GM23338 (cell line): ENCODE measurements around the gene DNAH9. TPM values are rescaled to one million over a fixed set of nuclear protein-coding genes. Genes with fewer than 3 reads are reported as not detected.

ENCODE experiments used
- ATAC-seq: fragments of 200-7000 bp; cut with Tn5 transposase; 3 replicates; pipeline ENCODE4 v1.9.1; 2020
- DNase-seq: peaks from one replicate; pipeline ENCODE4 v3.0.0-alpha.2; 2015; ENCODE audit warnings: low spot score
- H2AFZ ChIP-seq: fragments of 200-600 bp; sonication (generic); 2 replicates; pipeline ENCODE4 v1.8.0; 2016; ENCODE audit warnings: antibody characterized with exemption, mild to moderate bottlenecking, moderate library complexity
- H3F3A ChIP-seq: fragments of 200-600 bp; sonication (generic); replicated peaks from 2 replicates; pipeline ENCODE4 v1.8.0; 2017; ENCODE audit warnings: antibody characterized with exemption, mixed run types, low read depth
- H3K27ac ChIP-seq: fragments of 200-600 bp; sonication (generic); 2 replicates; pipeline ENCODE4 v1.6.1; 2016; ENCODE audit warnings: low read depth
- H3K27me3 ChIP-seq: fragments of 200-600 bp; sonication (generic); 2 replicates; pipeline ENCODE4 v1.8.0; 2016; ENCODE audit warnings: mild to moderate bottlenecking, mixed run types, moderate library complexity; ENCODE audit not compliant: insufficient read depth
- H3K36me3 ChIP-seq: fragments of 200-600 bp; sonication (generic); 2 replicates; pipeline ENCODE4 v1.8.0; 2016; ENCODE audit warnings: mild to moderate bottlenecking; ENCODE audit not compliant: insufficient read depth
- H3K4me1 ChIP-seq: fragments of 200-600 bp; sonication (generic); 2 replicates; pipeline ENCODE4 v1.8.0; 2016; ENCODE audit warnings: mild to moderate bottlenecking, moderate library complexity; ENCODE audit not compliant: insufficient read depth
- H3K4me2 ChIP-seq: fragments of 200-600 bp; sonication (generic); 2 replicates; pipeline ENCODE4 v1.7.1; 2017; ENCODE audit warnings: mixed run types
- H3K4me3 ChIP-seq: fragments of 200-600 bp; sonication (generic); 2 replicates; pipeline ENCODE4 v1.6.1; 2016; ENCODE audit warnings: mixed run types
- H3K79me2 ChIP-seq: fragments of 200-600 bp; sonication (generic); replicated peaks from 2 replicates; pipeline ENCODE4 v1.8.0; 2017; ENCODE audit warnings: mild to moderate bottlenecking; ENCODE audit not compliant: insufficient read depth
- H3K9me2 ChIP-seq: fragments of 200-600 bp; sonication (generic); 2 replicates; pipeline ENCODE4 v1.8.0; 2017; ENCODE audit not compliant: insufficient read depth
- H4K20me1 ChIP-seq: fragments of 200-600 bp; sonication (generic); replicated peaks from 2 replicates; pipeline ENCODE4 v1.8.0; 2017; ENCODE audit warnings: mild to moderate bottlenecking; ENCODE audit not compliant: insufficient read depth
- H3K27ac Mint-ChIP-seq: 2 replicates; pipeline ENCODE4 v1.8.0; 2020; ENCODE audit warnings: inconsistent platforms, mild to moderate bottlenecking, moderate library complexity, mixed read lengths
- H3K27me3 Mint-ChIP-seq: 3 replicates; pipeline ENCODE4 v1.8.0; 2022; ENCODE audit warnings: low read depth, mild to moderate bottlenecking, moderate library complexity, mixed read lengths, inconsistent platforms; ENCODE audit not compliant: insufficient read depth, poor library complexity
- H3K36me3 Mint-ChIP-seq: 3 replicates; pipeline ENCODE4 v1.8.0; 2021; ENCODE audit warnings: low read depth, mild to moderate bottlenecking, inconsistent platforms, moderate library complexity, mixed read lengths
- H3K4me1 Mint-ChIP-seq: 3 replicates; pipeline ENCODE4 v1.8.0; 2020; ENCODE audit warnings: mild to moderate bottlenecking, inconsistent platforms, mixed read lengths
- H3K4me3 Mint-ChIP-seq: 3 replicates; pipeline ENCODE4 v1.8.0; 2021; ENCODE audit warnings: moderate library complexity, mild to moderate bottlenecking, inconsistent platforms, mixed read lengths
- H3K9me3 Mint-ChIP-seq: 3 replicates; pipeline ENCODE4 v1.8.0; 2020; ENCODE audit warnings: moderate library complexity, mild to moderate bottlenecking, inconsistent platforms, mixed read lengths
- CREB1 ChIP-seq: fragments of 250-450 bp; sonication (Bioruptor Pico); IDR thresholded peaks from 2 replicates; pipeline ENCODE4 v1.5.0; 2020; ENCODE audit warnings: low read depth, mild to moderate bottlenecking, moderate library complexity
- EZH2 ChIP-seq: fragments of 200-600 bp; sonication (generic); IDR thresholded peaks from one replicate; pipeline ENCODE4 v1.8.0; 2017; ENCODE audit warnings: antibody characterized with exemption, mild to moderate bottlenecking, low read depth; ENCODE audit not compliant: unreplicated experiment
- EZH2phosphoT487 ChIP-seq: fragments of 200-600 bp; sonication (generic); IDR thresholded peaks from one replicate; pipeline ENCODE4 v1.8.1; 2018; ENCODE audit warnings: antibody characterized with exemption; ENCODE audit not compliant: unreplicated experiment
- JUNB ChIP-seq: IDR thresholded peaks from one replicate; pipeline ENCODE4 v1.6.1; 2016; ENCODE audit warnings: antibody characterized with exemption; ENCODE audit not compliant: unreplicated experiment
- NANOG ChIP-seq: IDR thresholded peaks from 2 replicates; pipeline ENCODE4 v1.6.1; 2016; ENCODE audit warnings: antibody characterized with exemption, borderline replicate concordance
- POLR2AphosphoS5 ChIP-seq: IDR thresholded peaks from 2 replicates; pipeline ENCODE4 v1.6.1; 2016; ENCODE audit warnings: antibody characterized with exemption, low read depth
- STAT1 ChIP-seq: IDR thresholded peaks from one replicate; pipeline ENCODE4 v1.6.1; 2016; ENCODE audit warnings: antibody characterized with exemption; ENCODE audit not compliant: unreplicated experiment
- ZNF114 ChIP-seq: fragments of 250-450 bp; sonication (Bioruptor Pico); IDR thresholded peaks from 2 replicates; pipeline ENCODE4 v1.5.0; 2020; ENCODE audit warnings: mild to moderate bottlenecking, moderate library complexity
- ZNF331 ChIP-seq: fragments of 250-450 bp; sonication (Bioruptor Pico); IDR thresholded peaks from 2 replicates; pipeline ENCODE4 v1.5.0; 2020; ENCODE audit warnings: low read depth, mild to moderate bottlenecking, moderate library complexity
- polyA plus RNA-seq: library from polyadenylated mRNA; unstranded; fragments of >200 nt; fragmentation: Nextera tagmentation; extraction: Ambion mirVana; gene quantifications from 2 replicates; pipeline ENCODE4 v1.2.1, GENCODE V29; 2016
- total RNA-seq: library from RNA; depleted of rRNA; stranded (reverse); fragments of >200 nt; shearing (Covaris generic); gene quantifications from 2 replicates; pipeline ENCODE4 v1.2.3, GENCODE V29; 2014
- TF ChIP-seq, protein P1 (sequence below): fragments of 250-450 bp; sonication (Bioruptor Pico); IDR thresholded peaks from 2 replicates; pipeline ENCODE4 v1.5.0; 2020; ENCODE audit warnings: mild to moderate bottlenecking, moderate library complexity
- TF ChIP-seq, protein P2 (sequence below): IDR thresholded peaks from 2 replicates; pipeline ENCODE4 v1.6.1; 2016; ENCODE audit warnings: antibody characterized with exemption
- TF ChIP-seq, protein P3 (sequence below): IDR thresholded peaks from one replicate; pipeline ENCODE4 v1.6.1; 2018; ENCODE audit warnings: antibody characterized with exemption; ENCODE audit not compliant: unreplicated experiment
- TF ChIP-seq, protein P4 (sequence below), 2 experiments: fragments of 200-600 bp in 1 of 2; sonication (generic) in 1 of 2; conservative IDR thresholded peaks; 2 replicates each; pipeline versions ENCODE4 v1.5.1 to v1.6.1; 2016 to 2017; ENCODE audit warnings: antibody characterized with exemption in 2 of 2, low read depth in 2 of 2, mild to moderate bottlenecking in 2 of 2, moderate library complexity in 1 of 2

The DNAH9 gene
- total and polyA plus RNA-seq, 2 experiments from 2014 or later: not detected

DNA sequence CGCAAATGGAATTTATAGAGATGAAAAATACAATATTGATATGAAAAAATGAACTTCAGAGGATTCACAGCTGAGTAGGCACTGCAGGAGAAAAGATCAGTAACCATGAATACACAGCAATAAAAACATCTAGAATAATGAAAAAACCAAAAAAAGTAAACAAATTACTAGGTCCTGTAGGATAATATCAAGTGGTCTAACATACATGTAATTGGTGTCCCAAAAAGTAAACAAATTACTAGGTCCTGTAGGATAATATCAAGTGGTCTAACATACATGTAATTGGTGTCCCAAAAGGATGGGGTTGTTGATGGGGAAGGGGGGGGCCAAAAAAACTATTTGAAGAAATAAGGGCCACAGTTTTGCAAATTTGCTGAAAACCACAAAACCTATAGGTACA is 355.7 kb downstream of the DNAH9 start:
- no peaks in the 10 kb centered on the region for H3F3A ChIP-seq
- H3K4me3 Mint-ChIP-seq: no peak overlapping the region
- no peaks in the 10 kb centered on the region for H3K36me3 ChIP-seq
- H3K79me2 ChIP-seq: no peaks in the 10 kb centered on the region
- no peak overlapping the region for H3K27ac ChIP-seq
- H3K27me3 Mint-ChIP-seq: no peaks in the 10 kb centered on the region
- H2AFZ ChIP-seq: no peak overlapping the region
- ATAC-seq: no peak
- no peaks in the 10 kb centered on the region for H3K27me3 ChIP-seq
- H3K27ac Mint-ChIP-seq: no peak overlapping the region
- no peaks in the 10 kb centered on the region; the same call in 1 of the 2 replicates for H3K4me1 ChIP-seq
- no peaks in the 10 kb centered on the region for H3K9me2 ChIP-seq
- H3K9me3 Mint-ChIP-seq: peaks cover 62% of the 10 kb centered on the region
- DNase-seq: no peak
- no peak overlapping the region for H3K4me2 ChIP-seq
- no peaks in the 10 kb centered on the region for H3K4me1 Mint-ChIP-seq
- H4K20me1 ChIP-seq: no peaks in the 10 kb centered on the region
- H3K4me3 ChIP-seq: no peak overlapping the region
- peaks cover 17% of the 10 kb centered on the region; the same call in 1 of the 3 replicates for H3K36me3 Mint-ChIP-seq
- TF ChIP-seq, protein P1, sequence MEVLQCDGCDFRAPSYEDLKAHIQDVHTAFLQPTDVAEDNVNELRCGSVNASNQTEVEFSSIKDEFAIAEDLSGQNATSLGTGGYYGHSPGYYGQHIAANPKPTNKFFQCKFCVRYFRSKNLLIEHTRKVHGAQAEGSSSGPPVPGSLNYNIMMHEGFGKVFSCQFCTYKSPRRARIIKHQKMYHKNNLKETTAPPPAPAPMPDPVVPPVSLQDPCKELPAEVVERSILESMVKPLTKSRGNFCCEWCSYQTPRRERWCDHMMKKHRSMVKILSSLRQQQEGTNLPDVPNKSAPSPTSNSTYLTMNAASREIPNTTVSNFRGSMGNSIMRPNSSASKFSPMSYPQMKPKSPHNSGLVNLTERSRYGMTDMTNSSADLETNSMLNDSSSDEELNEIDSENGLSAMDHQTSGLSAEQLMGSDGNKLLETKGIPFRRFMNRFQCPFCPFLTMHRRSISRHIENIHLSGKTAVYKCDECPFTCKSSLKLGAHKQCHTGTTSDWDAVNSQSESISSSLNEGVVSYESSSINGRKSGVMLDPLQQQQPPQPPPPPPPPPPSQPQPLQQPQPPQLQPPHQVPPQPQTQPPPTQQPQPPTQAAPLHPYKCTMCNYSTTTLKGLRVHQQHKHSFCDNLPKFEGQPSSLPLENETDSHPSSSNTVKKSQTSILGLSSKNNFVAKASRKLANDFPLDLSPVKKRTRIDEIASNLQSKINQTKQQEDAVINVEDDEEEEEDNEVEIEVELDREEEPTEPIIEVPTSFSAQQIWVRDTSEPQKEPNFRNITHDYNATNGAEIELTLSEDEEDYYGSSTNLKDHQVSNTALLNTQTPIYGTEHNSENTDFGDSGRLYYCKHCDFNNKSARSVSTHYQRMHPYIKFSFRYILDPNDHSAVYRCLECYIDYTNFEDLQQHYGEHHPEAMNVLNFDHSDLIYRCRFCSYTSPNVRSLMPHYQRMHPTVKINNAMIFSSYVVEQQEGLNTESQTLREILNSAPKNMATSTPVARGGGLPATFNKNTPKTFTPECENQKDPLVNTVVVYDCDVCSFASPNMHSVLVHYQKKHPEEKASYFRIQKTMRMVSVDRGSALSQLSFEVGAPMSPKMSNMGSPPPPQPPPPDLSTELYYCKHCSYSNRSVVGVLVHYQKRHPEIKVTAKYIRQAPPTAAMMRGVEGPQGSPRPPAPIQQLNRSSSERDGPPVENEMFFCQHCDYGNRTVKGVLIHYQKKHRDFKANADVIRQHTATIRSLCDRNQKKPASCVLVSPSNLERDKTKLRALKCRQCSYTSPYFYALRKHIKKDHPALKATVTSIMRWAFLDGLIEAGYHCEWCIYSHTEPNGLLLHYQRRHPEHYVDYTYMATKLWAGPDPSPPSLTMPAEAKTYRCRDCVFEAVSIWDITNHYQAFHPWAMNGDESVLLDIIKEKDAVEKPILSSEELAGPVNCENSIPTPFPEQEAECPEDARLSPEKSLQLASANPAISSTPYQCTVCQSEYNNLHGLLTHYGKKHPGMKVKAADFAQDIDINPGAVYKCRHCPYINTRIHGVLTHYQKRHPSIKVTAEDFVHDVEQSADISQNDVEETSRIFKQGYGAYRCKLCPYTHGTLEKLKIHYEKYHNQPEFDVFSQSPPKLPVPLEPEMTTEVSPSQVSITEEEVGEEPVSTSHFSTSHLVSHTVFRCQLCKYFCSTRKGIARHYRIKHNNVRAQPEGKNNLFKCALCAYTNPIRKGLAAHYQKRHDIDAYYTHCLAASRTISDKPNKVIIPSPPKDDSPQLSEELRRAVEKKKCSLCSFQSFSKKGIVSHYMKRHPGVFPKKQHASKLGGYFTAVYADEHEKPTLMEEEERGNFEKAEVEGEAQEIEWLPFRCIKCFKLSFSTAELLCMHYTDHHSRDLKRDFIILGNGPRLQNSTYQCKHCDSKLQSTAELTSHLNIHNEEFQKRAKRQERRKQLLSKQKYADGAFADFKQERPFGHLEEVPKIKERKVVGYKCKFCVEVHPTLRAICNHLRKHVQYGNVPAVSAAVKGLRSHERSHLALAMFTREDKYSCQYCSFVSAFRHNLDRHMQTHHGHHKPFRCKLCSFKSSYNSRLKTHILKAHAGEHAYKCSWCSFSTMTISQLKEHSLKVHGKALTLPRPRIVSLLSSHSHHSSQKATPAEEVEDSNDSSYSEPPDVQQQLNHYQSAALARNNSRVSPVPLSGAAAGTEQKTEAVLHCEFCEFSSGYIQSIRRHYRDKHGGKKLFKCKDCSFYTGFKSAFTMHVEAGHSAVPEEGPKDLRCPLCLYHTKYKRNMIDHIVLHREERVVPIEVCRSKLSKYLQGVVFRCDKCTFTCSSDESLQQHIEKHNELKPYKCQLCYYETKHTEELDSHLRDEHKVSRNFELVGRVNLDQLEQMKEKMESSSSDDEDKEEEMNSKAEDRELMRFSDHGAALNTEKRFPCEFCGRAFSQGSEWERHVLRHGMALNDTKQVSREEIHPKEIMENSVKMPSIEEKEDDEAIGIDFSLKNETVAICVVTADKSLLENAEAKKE: no peak
- TF ChIP-seq ZNF114 (CRISPR knock-in tag): no peak
- no peak for TF ChIP-seq ZNF331 (CRISPR knock-in tag)
- no peak for TF ChIP-seq EZH2phosphoT487
- no peak for TF ChIP-seq POLR2AphosphoS5
- TF ChIP-seq STAT1: no peak
- TF ChIP-seq EZH2: no peak
- no peak for TF ChIP-seq JUNB
- no peak for TF ChIP-seq NANOG
- TF ChIP-seq, protein P2, sequence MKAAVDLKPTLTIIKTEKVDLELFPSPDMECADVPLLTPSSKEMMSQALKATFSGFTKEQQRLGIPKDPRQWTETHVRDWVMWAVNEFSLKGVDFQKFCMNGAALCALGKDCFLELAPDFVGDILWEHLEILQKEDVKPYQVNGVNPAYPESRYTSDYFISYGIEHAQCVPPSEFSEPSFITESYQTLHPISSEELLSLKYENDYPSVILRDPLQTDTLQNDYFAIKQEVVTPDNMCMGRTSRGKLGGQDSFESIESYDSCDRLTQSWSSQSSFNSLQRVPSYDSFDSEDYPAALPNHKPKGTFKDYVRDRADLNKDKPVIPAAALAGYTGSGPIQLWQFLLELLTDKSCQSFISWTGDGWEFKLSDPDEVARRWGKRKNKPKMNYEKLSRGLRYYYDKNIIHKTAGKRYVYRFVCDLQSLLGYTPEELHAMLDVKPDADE: no peak
- no peak for TF ChIP-seq CREB1 (CRISPR knock-in tag)
- TF ChIP-seq, protein P3, sequence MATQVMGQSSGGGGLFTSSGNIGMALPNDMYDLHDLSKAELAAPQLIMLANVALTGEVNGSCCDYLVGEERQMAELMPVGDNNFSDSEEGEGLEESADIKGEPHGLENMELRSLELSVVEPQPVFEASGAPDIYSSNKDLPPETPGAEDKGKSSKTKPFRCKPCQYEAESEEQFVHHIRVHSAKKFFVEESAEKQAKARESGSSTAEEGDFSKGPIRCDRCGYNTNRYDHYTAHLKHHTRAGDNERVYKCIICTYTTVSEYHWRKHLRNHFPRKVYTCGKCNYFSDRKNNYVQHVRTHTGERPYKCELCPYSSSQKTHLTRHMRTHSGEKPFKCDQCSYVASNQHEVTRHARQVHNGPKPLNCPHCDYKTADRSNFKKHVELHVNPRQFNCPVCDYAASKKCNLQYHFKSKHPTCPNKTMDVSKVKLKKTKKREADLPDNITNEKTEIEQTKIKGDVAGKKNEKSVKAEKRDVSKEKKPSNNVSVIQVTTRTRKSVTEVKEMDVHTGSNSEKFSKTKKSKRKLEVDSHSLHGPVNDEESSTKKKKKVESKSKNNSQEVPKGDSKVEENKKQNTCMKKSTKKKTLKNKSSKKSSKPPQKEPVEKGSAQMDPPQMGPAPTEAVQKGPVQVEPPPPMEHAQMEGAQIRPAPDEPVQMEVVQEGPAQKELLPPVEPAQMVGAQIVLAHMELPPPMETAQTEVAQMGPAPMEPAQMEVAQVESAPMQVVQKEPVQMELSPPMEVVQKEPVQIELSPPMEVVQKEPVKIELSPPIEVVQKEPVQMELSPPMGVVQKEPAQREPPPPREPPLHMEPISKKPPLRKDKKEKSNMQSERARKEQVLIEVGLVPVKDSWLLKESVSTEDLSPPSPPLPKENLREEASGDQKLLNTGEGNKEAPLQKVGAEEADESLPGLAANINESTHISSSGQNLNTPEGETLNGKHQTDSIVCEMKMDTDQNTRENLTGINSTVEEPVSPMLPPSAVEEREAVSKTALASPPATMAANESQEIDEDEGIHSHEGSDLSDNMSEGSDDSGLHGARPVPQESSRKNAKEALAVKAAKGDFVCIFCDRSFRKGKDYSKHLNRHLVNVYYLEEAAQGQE: no peak
- TF ChIP-seq, protein P4, sequence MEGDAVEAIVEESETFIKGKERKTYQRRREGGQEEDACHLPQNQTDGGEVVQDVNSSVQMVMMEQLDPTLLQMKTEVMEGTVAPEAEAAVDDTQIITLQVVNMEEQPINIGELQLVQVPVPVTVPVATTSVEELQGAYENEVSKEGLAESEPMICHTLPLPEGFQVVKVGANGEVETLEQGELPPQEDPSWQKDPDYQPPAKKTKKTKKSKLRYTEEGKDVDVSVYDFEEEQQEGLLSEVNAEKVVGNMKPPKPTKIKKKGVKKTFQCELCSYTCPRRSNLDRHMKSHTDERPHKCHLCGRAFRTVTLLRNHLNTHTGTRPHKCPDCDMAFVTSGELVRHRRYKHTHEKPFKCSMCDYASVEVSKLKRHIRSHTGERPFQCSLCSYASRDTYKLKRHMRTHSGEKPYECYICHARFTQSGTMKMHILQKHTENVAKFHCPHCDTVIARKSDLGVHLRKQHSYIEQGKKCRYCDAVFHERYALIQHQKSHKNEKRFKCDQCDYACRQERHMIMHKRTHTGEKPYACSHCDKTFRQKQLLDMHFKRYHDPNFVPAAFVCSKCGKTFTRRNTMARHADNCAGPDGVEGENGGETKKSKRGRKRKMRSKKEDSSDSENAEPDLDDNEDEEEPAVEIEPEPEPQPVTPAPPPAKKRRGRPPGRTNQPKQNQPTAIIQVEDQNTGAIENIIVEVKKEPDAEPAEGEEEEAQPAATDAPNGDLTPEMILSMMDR (conservative IDR thresholded peaks at IDR 0.05; ENCODE audit: low read depth in 2 of 2): no peak
